ENCODE results near the gene DTWD2.

DNA sequence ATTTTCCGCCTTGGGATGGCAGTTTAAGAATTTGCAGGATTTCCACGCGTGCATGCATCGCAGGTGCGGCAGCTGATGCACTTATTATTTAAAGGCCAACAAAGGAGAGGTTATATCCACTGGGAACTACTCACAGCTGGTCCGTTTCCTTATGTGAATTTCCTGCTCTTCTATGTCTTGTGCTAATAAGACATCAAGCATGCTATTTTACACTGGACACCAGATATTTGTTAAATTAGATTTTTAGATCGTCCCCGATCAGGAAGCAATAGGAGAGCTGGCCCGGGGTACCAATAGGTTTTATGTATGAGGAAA, 476 bp upstream of the DTWD2 start:
- no peak for TF ChIP-seq MXI1 (IDR thresholded peaks at IDR 0.05; ENCODE audit: borderline replicate concordance, low read depth, low read length)
- TF ChIP-seq, protein P1, sequence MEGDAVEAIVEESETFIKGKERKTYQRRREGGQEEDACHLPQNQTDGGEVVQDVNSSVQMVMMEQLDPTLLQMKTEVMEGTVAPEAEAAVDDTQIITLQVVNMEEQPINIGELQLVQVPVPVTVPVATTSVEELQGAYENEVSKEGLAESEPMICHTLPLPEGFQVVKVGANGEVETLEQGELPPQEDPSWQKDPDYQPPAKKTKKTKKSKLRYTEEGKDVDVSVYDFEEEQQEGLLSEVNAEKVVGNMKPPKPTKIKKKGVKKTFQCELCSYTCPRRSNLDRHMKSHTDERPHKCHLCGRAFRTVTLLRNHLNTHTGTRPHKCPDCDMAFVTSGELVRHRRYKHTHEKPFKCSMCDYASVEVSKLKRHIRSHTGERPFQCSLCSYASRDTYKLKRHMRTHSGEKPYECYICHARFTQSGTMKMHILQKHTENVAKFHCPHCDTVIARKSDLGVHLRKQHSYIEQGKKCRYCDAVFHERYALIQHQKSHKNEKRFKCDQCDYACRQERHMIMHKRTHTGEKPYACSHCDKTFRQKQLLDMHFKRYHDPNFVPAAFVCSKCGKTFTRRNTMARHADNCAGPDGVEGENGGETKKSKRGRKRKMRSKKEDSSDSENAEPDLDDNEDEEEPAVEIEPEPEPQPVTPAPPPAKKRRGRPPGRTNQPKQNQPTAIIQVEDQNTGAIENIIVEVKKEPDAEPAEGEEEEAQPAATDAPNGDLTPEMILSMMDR (conservative IDR thresholded peaks at IDR 0.05; ENCODE audit: low read depth, low read length), result no peak
- TF ChIP-seq POLR2A (IDR thresholded peaks at IDR 0.05; ENCODE audit: low read depth, low read length), result no peak
- no peak for TF ChIP-seq MAFK (IDR thresholded peaks at IDR 0.05; ENCODE audit: low read depth, low read length)
- TF ChIP-seq, protein P2, sequence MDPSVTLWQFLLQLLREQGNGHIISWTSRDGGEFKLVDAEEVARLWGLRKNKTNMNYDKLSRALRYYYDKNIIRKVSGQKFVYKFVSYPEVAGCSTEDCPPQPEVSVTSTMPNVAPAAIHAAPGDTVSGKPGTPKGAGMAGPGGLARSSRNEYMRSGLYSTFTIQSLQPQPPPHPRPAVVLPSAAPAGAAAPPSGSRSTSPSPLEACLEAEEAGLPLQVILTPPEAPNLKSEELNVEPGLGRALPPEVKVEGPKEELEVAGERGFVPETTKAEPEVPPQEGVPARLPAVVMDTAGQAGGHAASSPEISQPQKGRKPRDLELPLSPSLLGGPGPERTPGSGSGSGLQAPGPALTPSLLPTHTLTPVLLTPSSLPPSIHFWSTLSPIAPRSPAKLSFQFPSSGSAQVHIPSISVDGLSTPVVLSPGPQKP (IDR thresholded peaks at IDR 0.05; ENCODE audit: borderline replicate concordance, low read depth, low read length), result no peak
- no peak for TF ChIP-seq BHLHE40 (IDR thresholded peaks at IDR 0.05; ENCODE audit: low read depth, low read length)
- no peak for TF ChIP-seq RAD21 (IDR thresholded peaks at IDR 0.05; ENCODE audit: low read length)
- TF ChIP-seq SMC3 (IDR thresholded peaks at IDR 0.05; ENCODE audit: low read depth, low read length), result no peak
- TF ChIP-seq RCOR1 (IDR thresholded peaks at IDR 0.05; ENCODE audit: insufficient replicate concordance, low read length), result no peak
- TF ChIP-seq, protein P3, sequence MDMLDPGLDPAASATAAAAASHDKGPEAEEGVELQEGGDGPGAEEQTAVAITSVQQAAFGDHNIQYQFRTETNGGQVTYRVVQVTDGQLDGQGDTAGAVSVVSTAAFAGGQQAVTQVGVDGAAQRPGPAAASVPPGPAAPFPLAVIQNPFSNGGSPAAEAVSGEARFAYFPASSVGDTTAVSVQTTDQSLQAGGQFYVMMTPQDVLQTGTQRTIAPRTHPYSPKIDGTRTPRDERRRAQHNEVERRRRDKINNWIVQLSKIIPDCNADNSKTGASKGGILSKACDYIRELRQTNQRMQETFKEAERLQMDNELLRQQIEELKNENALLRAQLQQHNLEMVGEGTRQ (IDR thresholded peaks at IDR 0.05; ENCODE audit: low read depth, low read length), result no peak
- TF ChIP-seq FOS (IDR thresholded peaks at IDR 0.05; ENCODE audit: low read depth, low read length), result no peak
- no peak for TF ChIP-seq CHD1 (IDR thresholded peaks at IDR 0.05; ENCODE audit: low read depth, low read length)
- TF ChIP-seq MAZ (IDR thresholded peaks at IDR 0.05; ENCODE audit: borderline replicate concordance, low read depth, low read length), result no peak
